ENCODE results near the gene DESI1.
A peak's percentile ranks its signal among the peaks of the same experiment; 100 is the strongest.
"Not testable (repeated sequence)": the region's sequence is repeated elsewhere in the genome, so short reads cannot be mapped to it uniquely, and the experiment has no call there.

DESI1 gene

DNA sequence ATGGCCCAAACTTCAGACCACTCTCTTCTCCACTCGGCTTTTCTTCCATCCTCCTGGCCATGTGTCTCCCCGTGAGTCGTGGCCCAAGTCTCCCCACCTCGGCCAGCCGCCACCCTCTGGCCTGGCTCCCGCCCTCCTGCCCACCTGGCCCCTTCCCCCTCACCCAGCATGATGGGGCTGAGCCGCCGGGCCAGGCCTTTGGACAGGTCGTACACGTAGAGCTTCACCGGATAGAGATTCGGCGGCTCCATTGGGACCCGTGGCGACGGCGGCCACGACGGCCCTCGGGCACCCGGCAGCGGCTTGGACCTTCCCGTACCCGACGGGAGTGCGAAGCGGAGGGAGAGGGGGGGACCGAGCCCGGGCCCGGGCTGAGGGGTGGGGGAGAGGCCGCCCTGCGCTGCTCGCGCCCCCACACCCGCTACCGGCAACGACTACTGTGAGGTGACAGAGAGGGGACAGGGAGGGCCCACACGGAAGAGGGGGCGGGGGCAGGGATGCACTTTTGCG lies at the start of gene DESI1:
Gene DESI1, minus strand, starts transcription at position 455 of the 510 bp plus-strand sequence. Its CDS starts 204 bp downstream, at position 251.
- Mint-ChIP-seq H3K27ac (peak within 1 kb of the TSS; percentile 94), H3K27me3 (no peaks in the 10 kb centered on the region), H3K36me3 (ENCODE audit: low read depth) (peaks cover 56% of the 10 kb centered on the region), H3K4me1 (ENCODE audit: low read depth) (peaks cover 41% of the 10 kb centered on the region), H3K4me3 (peak within 1 kb of the TSS; percentile 92), H3K9me3 (no peaks in the 10 kb centered on the region)
- intact Hi-C loops (cut with micrococcal nuclease): loop anchor here (1.0 to 2.0 kb wide), 3 partner anchors 30 to 172 kb away; partner anchors contain the start of gene POLR3H

GRCh38 chr22:41668971-41669911 lies 48.4 kb upstream of the DESI1 start:
- intact Hi-C loops (cut with micrococcal nuclease): no loop called here
- Mint-ChIP-seq H3K9me3 (no peaks in the 10 kb centered on the region), H3K36me3 (ENCODE audit: low read depth) (peaks cover 61% of the 10 kb centered on the region), H3K27me3 (no peaks in the 10 kb centered on the region), H3K4me1 (ENCODE audit: low read depth) (peaks cover 12% of the 10 kb centered on the region), H3K4me3 (no peak overlapping the region), H3K27ac (no peak overlapping the region)

- no peaks in the 10 kb centered on the region for H3K27me3 Mint-ChIP-seq
- intact Hi-C loops (cut with micrococcal nuclease): no loop called here
- peaks cover 63% of the 10 kb centered on the region for H3K36me3 Mint-ChIP-seq (ENCODE audit: low read depth)
- no peak overlapping the region for H3K4me3 Mint-ChIP-seq
- peaks cover 12% of the 10 kb centered on the region for H3K4me1 Mint-ChIP-seq (ENCODE audit: low read depth)
- no peak overlapping the region for H3K27ac Mint-ChIP-seq
- H3K9me3 Mint-ChIP-seq: no peaks in the 10 kb centered on the region
Observed at GRCh38 chr22:41664951-41665350, 44.1 kb upstream of the DESI1 start.

GRCh38 chr22:41664490-41664889 lies 43.6 kb upstream of the DESI1 start:
- Mint-ChIP-seq H3K36me3 (ENCODE audit: low read depth) (peaks cover 63% of the 10 kb centered on the region), H3K27ac (no peak overlapping the region), H3K4me1 (ENCODE audit: low read depth) (peaks cover 12% of the 10 kb centered on the region), H3K9me3 (no peaks in the 10 kb centered on the region), H3K27me3 (no peaks in the 10 kb centered on the region), H3K4me3 (no peak overlapping the region)
- intact Hi-C loops (cut with micrococcal nuclease): no loop called here

GRCh38 chr22:41663594-41663993 lies 42.8 kb upstream of the DESI1 start:
- H3K36me3 Mint-ChIP-seq (ENCODE audit: low read depth): peaks cover 67% of the 10 kb centered on the region
- H3K9me3 Mint-ChIP-seq; H3K27ac Mint-ChIP-seq; H3K4me3 Mint-ChIP-seq; H3K27me3 Mint-ChIP-seq; intact Hi-C loops (cut with micrococcal nuclease): not testable (repeated sequence)
- peaks cover 12% of the 10 kb centered on the region for H3K4me1 Mint-ChIP-seq (ENCODE audit: low read depth)

GRCh38 chr22:41661713-41662112 lies 40.9 kb upstream of the DESI1 start:
- Mint-ChIP-seq H3K27me3 (no peaks in the 10 kb centered on the region), H3K27ac (no peak overlapping the region), H3K4me1 (ENCODE audit: low read depth) (peaks cover 2% of the 10 kb centered on the region), H3K36me3 (ENCODE audit: low read depth) (peaks cover 86% of the 10 kb centered on the region), H3K4me3 (no peak overlapping the region), H3K9me3 (no peaks in the 10 kb centered on the region)
- intact Hi-C loops (cut with micrococcal nuclease): no loop called here

DNA sequence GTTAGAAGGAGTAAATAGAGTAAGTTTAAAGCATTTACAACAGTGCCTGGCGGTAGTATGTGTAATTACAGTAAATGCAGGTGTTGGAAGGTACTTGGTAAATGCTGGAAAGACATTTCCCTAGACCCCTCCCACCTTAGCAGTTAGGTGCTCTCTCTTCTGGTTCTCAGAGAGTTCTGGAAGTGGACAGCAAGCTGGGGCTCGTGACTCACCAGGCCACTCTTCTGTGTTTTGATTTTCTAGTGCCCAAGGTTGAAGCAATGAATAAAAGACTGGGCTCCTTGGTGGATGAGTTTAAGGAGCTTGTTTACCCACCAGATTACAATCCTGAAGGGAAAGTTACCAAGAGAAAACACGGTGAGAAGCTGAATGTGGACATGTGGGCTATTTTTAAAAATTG lies 40.2 kb upstream of the DESI1 start:
- H3K27ac Mint-ChIP-seq: no peak overlapping the region
- H3K4me3 Mint-ChIP-seq: no peak overlapping the region
- intact Hi-C loops (cut with micrococcal nuclease): no loop called here
- no peaks in the 10 kb centered on the region for H3K4me1 Mint-ChIP-seq (ENCODE audit: low read depth)
- peaks cover 92% of the 10 kb centered on the region for H3K36me3 Mint-ChIP-seq (ENCODE audit: low read depth)
- no peaks in the 10 kb centered on the region for H3K27me3 Mint-ChIP-seq
- no peaks in the 10 kb centered on the region for H3K9me3 Mint-ChIP-seq

- no peaks in the 10 kb centered on the region for H3K27me3 Mint-ChIP-seq
- no peak overlapping the region for H3K4me3 Mint-ChIP-seq
- peaks cover 97% of the 10 kb centered on the region for H3K36me3 Mint-ChIP-seq (ENCODE audit: low read depth)
- H3K9me3 Mint-ChIP-seq: no peaks in the 10 kb centered on the region
- no peaks in the 10 kb centered on the region for H3K4me1 Mint-ChIP-seq (ENCODE audit: low read depth)
- H3K27ac Mint-ChIP-seq: no peak overlapping the region
- intact Hi-C loops (cut with micrococcal nuclease): no loop called here
Observed at GRCh38 chr22:41660416-41660815, 39.6 kb upstream of the DESI1 start.

DNA sequence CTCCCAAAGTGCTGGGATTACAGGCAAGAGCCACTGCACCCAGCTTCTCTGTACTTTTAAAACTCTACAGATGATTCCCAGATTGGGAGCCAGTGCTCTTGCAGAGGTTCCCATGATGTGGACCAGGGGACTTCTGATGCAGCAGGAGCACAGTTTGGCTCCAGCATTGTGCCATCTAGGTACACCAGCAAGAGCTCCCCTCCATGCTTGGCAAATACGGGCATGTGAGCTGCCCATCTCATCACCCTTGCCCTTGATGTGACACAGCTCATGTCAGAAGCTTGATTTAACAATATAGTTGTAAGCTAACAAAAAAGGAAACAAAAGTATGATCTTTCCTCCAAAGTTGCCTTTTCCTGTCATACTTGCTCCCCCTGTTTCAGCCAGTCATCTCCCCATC lies 39.1 kb upstream of the DESI1 start:
- Mint-ChIP-seq H3K4me1 (ENCODE audit: low read depth) (no peaks in the 10 kb centered on the region), H3K27me3 (no peaks in the 10 kb centered on the region), H3K4me3 (no peak overlapping the region), H3K36me3 (ENCODE audit: low read depth) (peaks cover 97% of the 10 kb centered on the region), H3K9me3 (no peaks in the 10 kb centered on the region), H3K27ac (no peak overlapping the region)
- intact Hi-C loops (cut with micrococcal nuclease): no loop called here

- no peak overlapping the region for H3K4me3 Mint-ChIP-seq
- H3K4me1 Mint-ChIP-seq (ENCODE audit: low read depth): no peaks in the 10 kb centered on the region
- intact Hi-C loops (cut with micrococcal nuclease): no loop called here
- H3K27me3 Mint-ChIP-seq: no peaks in the 10 kb centered on the region
- H3K9me3 Mint-ChIP-seq: no peaks in the 10 kb centered on the region
- no peak overlapping the region for H3K27ac Mint-ChIP-seq
- peaks cover 97% of the 10 kb centered on the region for H3K36me3 Mint-ChIP-seq (ENCODE audit: low read depth)
Observed at GRCh38 chr22:41658869-41659268, 38.0 kb upstream of the DESI1 start.

DNA sequence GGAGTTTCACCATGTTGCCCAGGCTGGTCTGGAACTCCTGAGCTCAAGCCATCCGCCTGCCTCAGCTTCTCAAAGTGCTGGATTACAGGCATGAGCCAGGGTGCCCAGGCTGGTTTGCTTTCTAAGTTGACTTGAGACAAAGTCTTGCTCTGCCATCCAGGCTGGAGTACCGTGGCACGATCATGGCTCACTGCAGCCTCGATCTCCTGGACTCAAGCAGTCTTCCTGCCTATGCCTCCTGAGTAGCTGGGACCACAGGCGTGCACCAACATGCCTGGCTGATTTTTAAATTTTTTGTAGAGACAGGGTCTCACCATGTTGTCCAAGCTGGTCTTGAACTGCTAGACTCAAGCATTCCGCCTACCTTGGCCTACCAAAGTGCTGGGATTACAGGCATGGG lies 36.9 kb upstream of the DESI1 start:
- peaks cover 97% of the 10 kb centered on the region for H3K36me3 Mint-ChIP-seq (ENCODE audit: low read depth)
- H3K4me3 Mint-ChIP-seq: no peak overlapping the region
- intact Hi-C loops (cut with micrococcal nuclease): no loop called here
- no peaks in the 10 kb centered on the region for H3K9me3 Mint-ChIP-seq
- H3K4me1 Mint-ChIP-seq (ENCODE audit: low read depth): peaks cover 5% of the 10 kb centered on the region
- no peak overlapping the region for H3K27ac Mint-ChIP-seq
- H3K27me3 Mint-ChIP-seq: no peaks in the 10 kb centered on the region

DNA sequence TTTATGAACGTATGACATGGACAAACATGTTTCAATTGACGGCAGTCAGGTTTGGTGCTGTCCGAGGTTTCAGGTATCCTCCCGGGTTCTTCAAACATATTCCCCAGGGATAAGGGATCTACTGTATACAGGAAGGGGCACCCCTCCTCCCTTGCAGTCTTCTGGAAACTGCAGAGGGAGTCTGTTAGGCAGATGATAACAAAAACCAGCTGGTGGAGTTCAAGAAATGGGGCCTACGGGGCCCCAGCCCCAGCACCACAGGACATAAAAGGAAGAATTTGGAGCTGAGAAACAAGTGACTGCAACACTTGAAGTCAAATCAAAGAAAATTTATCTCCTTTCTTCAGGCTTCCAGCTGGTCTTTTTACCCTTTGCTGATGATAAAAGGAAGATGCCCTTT lies 35.7 kb upstream of the DESI1 start:
- H3K9me3 Mint-ChIP-seq: no peaks in the 10 kb centered on the region
- intact Hi-C loops (cut with micrococcal nuclease): no loop called here
- H3K27me3 Mint-ChIP-seq: no peaks in the 10 kb centered on the region
- no peak overlapping the region for H3K27ac Mint-ChIP-seq
- H3K4me3 Mint-ChIP-seq: no peak overlapping the region
- peaks cover 6% of the 10 kb centered on the region for H3K4me1 Mint-ChIP-seq (ENCODE audit: low read depth)
- H3K36me3 Mint-ChIP-seq (ENCODE audit: low read depth): peaks cover 100% of the 10 kb centered on the region

- no peak overlapping the region for H3K27ac Mint-ChIP-seq
Observed at GRCh38 chr22:41654322-41654721, 33.5 kb upstream of the DESI1 start.

GRCh38 chr22:41650821-41651220 lies 30.0 kb upstream of the DESI1 start:
- Mint-ChIP-seq H3K27me3 (no peaks in the 10 kb centered on the region), H3K36me3 (ENCODE audit: low read depth) (peaks cover 100% of the 10 kb centered on the region), H3K27ac (no peak overlapping the region), H3K4me3 (no peak overlapping the region), H3K9me3 (no peaks in the 10 kb centered on the region), H3K4me1 (ENCODE audit: low read depth) (peaks cover 6% of the 10 kb centered on the region)
- intact Hi-C loops (cut with micrococcal nuclease): no loop called here

More at GRCh38 chr22:41654322-41654721, 33.5 kb upstream of the DESI1 start:
- no peaks in the 10 kb centered on the region for H3K9me3 Mint-ChIP-seq
- H3K4me1 Mint-ChIP-seq (ENCODE audit: low read depth): peaks cover 6% of the 10 kb centered on the region
- intact Hi-C loops (cut with micrococcal nuclease): no loop called here
- peaks cover 100% of the 10 kb centered on the region for H3K36me3 Mint-ChIP-seq (ENCODE audit: low read depth)
- H3K27me3 Mint-ChIP-seq: no peaks in the 10 kb centered on the region
- H3K4me3 Mint-ChIP-seq: no peak overlapping the region

Data from dendritic cell treated with granulocyte-macrophage colony-stimulating factor and Interleukin-4, amounts not matched to agents 40 ng/mL and 50 ng/mL, for 4 days (primary cell).